ENCODE results near the gene ITGB7.

DNA sequence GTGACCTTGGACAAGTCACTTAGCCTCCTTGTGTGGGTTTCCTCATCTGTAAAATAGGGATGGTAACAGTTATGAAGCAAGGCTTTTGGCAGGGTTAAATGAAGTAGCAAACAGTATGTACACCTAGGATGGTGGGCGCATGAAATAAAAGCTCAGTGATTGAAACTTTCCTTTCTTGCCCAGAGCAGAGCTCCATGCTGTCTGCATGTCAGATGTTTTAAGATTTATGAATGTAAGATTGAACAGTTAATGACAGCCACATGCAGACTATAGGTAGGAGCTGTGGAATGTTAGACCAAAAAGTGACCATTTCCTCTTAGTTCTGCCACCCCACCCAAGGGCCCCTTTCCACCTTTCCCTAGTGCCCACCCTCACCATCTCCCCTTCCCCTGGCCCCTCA is 12.1 kb downstream of the ITGB7 start:
- TF ChIP-seq, protein P1, sequence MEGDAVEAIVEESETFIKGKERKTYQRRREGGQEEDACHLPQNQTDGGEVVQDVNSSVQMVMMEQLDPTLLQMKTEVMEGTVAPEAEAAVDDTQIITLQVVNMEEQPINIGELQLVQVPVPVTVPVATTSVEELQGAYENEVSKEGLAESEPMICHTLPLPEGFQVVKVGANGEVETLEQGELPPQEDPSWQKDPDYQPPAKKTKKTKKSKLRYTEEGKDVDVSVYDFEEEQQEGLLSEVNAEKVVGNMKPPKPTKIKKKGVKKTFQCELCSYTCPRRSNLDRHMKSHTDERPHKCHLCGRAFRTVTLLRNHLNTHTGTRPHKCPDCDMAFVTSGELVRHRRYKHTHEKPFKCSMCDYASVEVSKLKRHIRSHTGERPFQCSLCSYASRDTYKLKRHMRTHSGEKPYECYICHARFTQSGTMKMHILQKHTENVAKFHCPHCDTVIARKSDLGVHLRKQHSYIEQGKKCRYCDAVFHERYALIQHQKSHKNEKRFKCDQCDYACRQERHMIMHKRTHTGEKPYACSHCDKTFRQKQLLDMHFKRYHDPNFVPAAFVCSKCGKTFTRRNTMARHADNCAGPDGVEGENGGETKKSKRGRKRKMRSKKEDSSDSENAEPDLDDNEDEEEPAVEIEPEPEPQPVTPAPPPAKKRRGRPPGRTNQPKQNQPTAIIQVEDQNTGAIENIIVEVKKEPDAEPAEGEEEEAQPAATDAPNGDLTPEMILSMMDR (IDR thresholded peaks at IDR 0.05), result no peak
- TF ChIP-seq POLR2A (IDR thresholded peaks at IDR 0.05), result no peak
